Measurements from ENCODE around the gene SLC10A3.

Gene SLC10A3

GRCh38 chrX:154490021-154490413, 412 bp downstream of the SLC10A3 start (continued):
- TF ChIP-seq ZNF292 (tag by site-specific recombination; IDR thresholded peaks at IDR 0.05; ENCODE audit: borderline replicate concordance, low read depth) (no peak), ZNF639 (tag by site-specific recombination; IDR thresholded peaks at IDR 0.05) (no peak), PRDM10 (tag by site-specific recombination; IDR thresholded peaks at IDR 0.05) (peak; percentile 76), GLIS2 (tag by site-specific recombination; IDR thresholded peaks at IDR 0.05) (peak; percentile 53; the same call in 1 of the 2 replicates), ZBTB26 (tag by site-specific recombination; optimal IDR thresholded peaks at IDR 0.05) (peak; percentile 36), ZNF555 (tag by site-specific recombination; conservative IDR thresholded peaks at IDR 0.05) (no peak), ZNF175 (tag by site-specific recombination; IDR thresholded peaks at IDR 0.05) (no peak), ZNF660 (tag by site-specific recombination; IDR thresholded peaks at IDR 0.05) (no peak), ZNF302 (tag by site-specific recombination; IDR thresholded peaks at IDR 0.05; ENCODE audit: low read depth) (no peak)

GRCh38 chrX:154489182-154489581, 1.2 kb downstream of the SLC10A3 start:
- Histone ChIP-seq H3K27ac (ENCODE audit: extremely low read depth, low read depth, low read length) (no peak overlapping the region), H3K4me1 (ENCODE audit: control insufficient read depth, insufficient read depth, low read length) (no peaks in the 10 kb centered on the region; the same call in 1 of the 2 replicates)
- CTCF ChIA-PET = interaction anchor here (0.6 to 2.5 kb wide), 2 partner anchors 38 to 769 kb away, joined by 3 to 8 read pairs; no protein-coding TSS in a partner anchor

More at GRCh38 chrX:154489182-154489581, 1.2 kb downstream of the SLC10A3 start:
- no peaks in the 10 kb centered on the region; the same call in 1 of the 2 replicates for H3K9me3 ChIP-seq (ENCODE audit: control insufficient read depth, insufficient read depth, low read depth, low read length)
- POLR2A ChIA-PET = interaction anchor here (0.9 to 3.1 kb wide), 12 partner anchors 9 to 91 kb away, joined by 3 to 35 read pairs (median 12); partner anchors contain the start of genes DNASE1L1, FAM3A, LAGE3 and RPL10
- no peak for TF ChIP-seq ZNF558 (tag by site-specific recombination; IDR thresholded peaks at IDR 0.05)
- no peak for TF ChIP-seq REPIN1 (tag by site-specific recombination; IDR thresholded peaks at IDR 0.05; ENCODE audit: low read depth)
- no peak for TF ChIP-seq PRDM2 (tag by site-specific recombination; IDR thresholded peaks at IDR 0.05; ENCODE audit: borderline replicate concordance)
- TF ChIP-seq REST (tag by site-specific recombination; IDR thresholded peaks at IDR 0.05) = no peak
- TF ChIP-seq ZIC2 (tag by site-specific recombination; IDR thresholded peaks at IDR 0.05) = peak; percentile 53
- TF ChIP-seq ZNF530 (tag by site-specific recombination; IDR thresholded peaks at IDR 0.05; ENCODE audit: low read depth) = no peak
- TF ChIP-seq ZNF660 (tag by site-specific recombination; IDR thresholded peaks at IDR 0.05) = no peak
- no peak for TF ChIP-seq ZNF513 (tag by site-specific recombination; IDR thresholded peaks at IDR 0.05)
- TF ChIP-seq GFI1B (tag by site-specific recombination; IDR thresholded peaks at IDR 0.05) = no peak
- H3K4me3 ChIP-seq (ENCODE audit: low read depth, low read length) = no peak overlapping the region
- peaks cover 0 to 29% of the 10 kb centered on the region in 2 experiments; a peak in 1 of 3 replicates for H3K36me3 ChIP-seq (ENCODE audit: control insufficient read depth in 2 of 2, insufficient read depth in 1 of 2, low read length in 2 of 2)

Measured in HEK293 (cell line).